NCI-H446 treated with DMSO at 0.1 percent for 48 hours (cell line): ENCODE results near the gene KCNN3.
A peak's percentile ranks its signal among the peaks of the same experiment; 100 is the strongest.

Experiments used
- DNase-seq: peaks from one replicate; lab custom pipeline; 2025; lab: John Stamatoyannopoulos, UW

KCNN3 gene

DNA sequence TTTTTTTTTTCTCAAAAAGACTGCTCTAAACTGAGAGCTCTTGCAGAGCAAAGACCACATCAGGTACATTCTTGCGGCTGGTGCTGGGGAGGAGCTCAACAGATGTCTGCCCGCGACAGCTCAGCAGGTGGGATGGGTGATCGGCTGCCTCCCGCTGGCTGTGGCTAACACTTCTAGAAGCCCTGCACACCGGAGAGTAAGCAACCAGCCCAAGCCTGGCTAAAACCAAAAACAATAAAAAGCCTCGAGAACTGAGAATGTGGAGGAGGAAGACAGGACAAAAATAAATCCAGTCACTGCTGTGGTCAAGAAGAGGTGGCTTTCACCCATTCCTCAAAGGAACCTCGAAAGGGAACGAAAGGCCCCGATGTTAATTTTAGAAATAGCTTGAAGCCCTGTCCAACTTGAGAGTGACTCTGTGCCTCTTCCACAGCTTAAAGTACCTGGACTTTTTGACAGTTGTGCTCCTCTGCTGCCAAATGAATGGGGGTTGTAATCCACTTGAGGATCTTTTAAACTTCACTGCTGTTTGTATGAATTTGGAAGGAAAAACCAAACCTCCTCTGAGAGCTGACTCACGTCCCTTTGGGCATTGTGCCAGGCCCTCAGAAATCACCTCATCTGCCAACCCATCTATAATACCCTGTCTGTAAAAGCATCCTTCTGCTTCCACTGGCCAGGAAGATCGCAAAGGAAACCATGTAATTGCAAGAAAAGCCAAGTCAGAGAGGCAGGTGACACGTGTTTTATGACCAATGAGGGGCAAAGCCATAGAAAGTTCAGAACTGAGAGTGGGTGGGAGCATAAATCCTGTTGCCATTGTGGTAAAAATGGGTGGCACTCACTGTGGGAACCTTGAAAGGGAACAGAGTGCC, 78.6 kb downstream of the KCNN3 start:
- DNase-seq, result peak; percentile 78

DNA sequence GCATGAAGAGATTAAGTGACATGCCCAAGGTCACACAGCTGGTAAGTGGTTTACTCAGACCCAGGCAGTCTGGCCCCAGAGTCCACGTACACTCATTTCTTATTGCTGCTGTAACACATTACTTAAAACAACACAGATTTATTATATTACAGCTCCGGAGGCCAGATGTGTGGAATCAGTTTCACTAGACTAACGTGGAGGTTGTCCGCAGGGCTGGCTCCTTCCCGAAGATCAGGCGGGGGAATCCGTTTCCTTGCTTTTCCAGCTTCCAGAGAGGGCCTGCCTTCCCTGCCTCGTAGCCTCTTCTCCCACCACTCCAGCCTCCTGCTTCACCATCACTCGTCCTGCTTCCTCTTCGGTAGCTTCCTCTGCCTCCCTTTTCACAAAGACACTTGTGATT, 81.2 kb downstream of the KCNN3 start:
- no peak for DNase-seq

GRCh38 chr1:154788110-154788870, 81.8 kb downstream of the KCNN3 start:
- DNase-seq, result no peak

- no peak for DNase-seq
These were observed 83.1 kb downstream of the KCNN3 start for GRCh38 chr1:154786804-154787570.

GRCh38 chr1:154784924-154785531, 85.1 kb downstream of the KCNN3 start:
- no peak for DNase-seq

DNA sequence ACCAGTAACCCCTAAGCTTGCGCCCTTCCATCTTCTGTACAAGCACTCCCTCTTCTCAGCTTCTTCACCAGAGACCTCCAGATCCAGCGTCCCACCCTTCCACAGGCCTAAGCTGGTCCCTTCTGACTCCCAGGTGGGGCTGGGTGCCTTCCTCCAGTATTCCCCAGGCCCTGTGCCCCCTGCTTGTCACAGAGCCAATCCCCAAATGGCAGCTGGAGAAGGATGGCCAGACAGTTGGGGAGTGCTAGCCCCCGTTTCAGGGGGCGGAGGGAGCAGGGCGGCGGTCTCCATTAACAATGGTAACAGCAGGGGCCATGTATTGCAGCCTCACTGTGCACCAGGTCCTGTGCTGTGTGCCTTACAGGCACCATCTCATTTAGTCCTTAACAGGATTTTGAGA, 85.7 kb downstream of the KCNN3 start:
- no peak for DNase-seq

DNA sequence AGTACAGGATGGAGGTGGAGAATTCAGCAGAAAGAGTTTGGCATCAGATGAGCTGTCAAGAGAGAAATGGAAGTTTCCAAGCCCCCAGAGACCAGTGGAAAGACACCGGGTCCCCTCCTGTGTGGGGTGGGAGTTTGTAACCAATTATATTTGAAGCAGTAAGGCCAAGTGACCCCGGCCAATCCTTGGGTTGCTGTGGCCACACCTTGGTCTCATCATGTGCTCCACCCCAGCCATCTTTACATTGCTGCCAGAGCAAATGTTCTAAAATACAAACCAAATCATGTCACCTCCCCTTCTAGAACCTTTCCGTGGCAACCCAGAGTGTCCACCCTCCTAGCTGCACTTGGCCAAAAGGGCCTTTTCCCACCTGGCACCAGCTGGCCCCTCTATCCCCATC, 86.1 kb downstream of the KCNN3 start:
- DNase-seq, result no peak

GRCh38 chr1:154780541-154780940, 89.5 kb downstream of the KCNN3 start:
- DNase-seq, result no peak

GRCh38 chr1:154779551-154780189, 90.4 kb downstream of the KCNN3 start:
- no peak for DNase-seq

- no peak for DNase-seq
These were observed 91.1 kb downstream of the KCNN3 start for GRCh38 chr1:154778944-154779343.

DNA sequence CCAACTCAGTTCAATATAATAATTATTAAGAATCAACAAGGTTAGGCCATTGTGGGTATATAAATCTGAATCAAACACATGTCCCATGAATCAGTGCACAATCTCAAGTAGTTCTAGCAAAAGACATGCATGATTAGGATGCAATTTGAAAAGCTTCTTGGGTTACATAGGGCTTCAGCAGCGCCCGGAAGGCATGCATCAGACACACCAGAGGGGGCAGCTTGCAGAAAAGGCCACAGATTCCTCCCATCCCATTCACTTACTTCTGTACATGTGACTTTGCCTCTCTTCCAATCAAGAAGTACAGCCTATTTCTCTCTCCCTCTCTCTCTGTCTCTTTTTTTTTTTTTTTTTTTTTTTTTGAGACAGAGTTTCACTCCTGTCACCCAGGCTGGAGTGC, 91.8 kb downstream of the KCNN3 start:
- DNase-seq, result no peak

DNA sequence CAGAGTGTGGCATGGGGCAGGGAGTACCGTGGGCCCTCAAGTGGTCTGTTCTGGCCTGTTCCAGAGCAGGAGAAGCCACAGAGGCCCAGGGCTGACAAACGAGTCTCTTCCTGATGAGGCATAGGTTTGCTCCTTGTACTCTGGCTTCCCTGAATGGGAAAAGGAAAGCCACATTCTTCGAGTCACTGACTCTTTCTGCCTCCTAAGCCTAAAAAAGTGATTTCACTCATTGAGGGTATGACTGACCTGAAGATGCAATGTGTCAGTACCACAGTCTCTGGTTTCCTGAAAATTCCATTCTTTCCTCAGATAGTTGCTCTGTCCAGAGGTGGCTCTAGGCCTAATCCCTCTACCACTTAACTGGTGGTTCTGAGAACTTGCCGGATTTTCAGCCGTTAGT, 92.3 kb downstream of the KCNN3 start:
- DNase-seq, result no peak

DNA sequence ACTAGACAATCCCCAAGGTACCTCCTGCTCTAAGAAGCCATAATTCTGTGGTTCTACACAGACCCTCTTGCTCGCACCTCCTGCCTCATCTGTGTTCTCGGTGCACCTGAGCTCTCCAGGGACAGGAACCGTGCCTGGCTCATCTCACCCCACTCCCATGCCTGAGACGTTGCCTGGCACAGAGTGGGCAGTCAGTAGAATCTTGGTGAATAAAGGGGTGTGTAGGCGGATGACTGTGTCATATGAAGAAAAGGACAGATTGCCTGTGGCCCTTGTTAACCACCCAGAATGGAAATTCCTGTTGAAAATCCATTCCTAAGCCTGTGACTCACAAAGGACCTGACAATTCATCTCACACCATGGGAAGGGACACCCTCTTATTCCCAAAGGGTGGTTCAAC, 92.9 kb downstream of the KCNN3 start:
- DNase-seq, result no peak

DNA sequence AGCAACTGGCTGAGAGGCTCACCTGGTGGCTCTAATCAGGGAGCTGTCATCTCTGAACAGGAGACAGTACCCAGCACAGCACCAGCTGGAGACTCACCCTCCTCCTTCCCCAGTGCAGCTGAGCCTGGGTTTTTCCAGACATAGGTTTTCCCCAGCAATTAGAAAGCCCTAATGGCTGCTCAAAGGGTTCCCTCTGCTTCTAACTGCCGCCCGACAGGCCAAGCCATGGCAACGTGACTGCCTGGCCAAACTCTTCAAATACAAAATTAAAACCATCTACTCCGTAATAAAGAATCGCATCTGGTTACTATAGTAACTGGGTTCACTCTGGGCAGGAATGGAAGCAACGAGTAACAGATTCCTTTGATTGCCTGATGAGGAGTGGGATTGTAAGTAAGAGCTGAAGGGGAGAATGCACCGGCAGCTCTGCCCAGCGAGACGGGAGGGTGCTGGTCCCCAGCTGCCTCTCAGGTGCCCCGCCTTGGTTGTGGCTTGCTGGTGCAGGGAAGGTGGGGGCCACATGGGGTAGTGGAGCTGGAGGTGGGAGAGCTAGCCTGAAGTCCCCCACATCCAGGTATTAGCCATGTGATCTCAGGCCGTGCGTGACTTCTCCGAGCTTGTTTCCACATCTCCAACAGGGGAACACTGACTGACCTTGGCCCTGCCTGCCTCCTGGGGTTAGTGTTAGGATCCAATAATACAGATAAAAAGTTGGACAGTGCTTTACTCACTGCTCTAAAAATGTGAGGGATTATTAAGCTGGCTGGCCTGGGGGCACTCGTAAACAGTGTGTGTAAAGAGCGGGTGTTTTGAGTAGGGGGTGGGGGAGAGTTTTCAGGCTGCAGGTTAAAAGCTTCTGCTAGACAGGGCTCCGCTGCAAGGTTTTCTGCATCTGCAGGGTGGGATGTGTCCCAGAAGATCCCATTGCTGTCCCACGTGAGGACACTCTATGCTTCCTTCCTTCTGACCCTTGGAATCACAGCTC, 94.2 kb downstream of the KCNN3 start:
- DNase-seq, result no peak

GRCh38 chr1:154774175-154774855, 95.8 kb downstream of the KCNN3 start:
- no peak for DNase-seq

DNA sequence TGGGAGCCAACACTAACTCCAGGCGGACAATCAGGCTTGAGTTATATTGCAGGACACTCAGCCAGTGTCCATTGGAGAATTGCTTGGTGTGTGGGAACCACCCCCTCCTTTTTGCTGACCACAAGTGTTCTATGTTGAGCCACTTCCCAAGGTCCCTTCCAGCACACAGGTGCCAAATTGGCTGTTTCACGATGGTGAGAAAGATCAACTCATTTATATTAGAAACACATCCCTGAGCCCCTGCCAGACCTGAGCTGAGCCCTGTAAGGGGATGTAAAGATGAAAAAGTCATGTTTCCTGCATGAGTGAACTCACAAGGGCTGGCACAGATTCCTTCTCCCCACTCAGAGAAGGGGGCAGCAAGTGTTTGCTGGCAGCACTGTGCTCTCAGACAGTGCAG, 96.5 kb downstream of the KCNN3 start:
- peak; percentile 9 for DNase-seq

DNA sequence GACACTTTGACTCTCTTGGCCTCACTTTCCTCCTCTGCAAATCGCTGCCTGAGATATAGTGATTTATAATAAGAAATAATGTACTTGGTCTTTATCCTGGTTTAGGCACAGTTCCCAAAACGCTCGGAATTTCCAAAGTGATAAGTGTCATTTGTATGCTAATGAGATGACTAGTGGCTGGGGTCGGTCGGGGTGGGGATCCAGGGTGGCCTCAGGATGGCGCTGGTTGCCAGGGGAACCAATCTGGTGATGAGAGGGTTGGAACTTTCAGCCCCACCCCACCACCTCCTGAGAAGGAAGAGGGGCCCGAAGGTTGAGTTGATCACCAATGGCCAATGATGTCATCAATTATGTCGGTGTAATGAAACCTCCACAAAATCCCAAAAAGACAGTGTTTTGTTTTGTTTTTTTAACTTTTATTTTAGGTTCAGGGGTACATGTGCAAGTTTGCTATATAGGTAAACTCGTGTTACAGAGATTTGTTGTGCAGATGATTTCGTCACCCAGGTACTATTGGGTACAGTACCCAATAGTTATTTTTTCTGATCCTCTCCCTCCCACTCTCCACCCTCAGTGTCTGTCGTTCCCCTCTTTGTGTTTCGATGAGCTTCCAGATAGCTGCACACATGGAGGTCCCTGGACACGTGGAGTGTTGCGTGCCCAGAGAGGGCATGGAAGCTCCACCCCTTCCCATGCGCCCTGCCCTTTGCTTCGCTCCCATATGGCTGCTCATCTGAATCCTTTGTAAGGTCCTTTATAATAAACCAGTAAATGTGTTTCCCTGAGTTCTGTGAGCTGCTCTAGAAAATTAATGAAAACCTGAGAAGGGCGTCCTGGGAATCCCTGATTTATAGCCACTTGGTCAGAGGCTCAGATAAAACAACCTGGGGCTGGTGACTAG, 97.2 kb downstream of the KCNN3 start:
- DNase-seq, result no peak

GRCh38 chr1:154772056-154772455, 98.0 kb downstream of the KCNN3 start:
- DNase-seq, result no peak
